SK-N-SH treated with all-trans-retinoic acid at 6 μM for 48 hours (cell line): ENCODE results near the gene CFAP251.
"Not testable (repeated sequence)": the region's sequence is repeated elsewhere in the genome, so short reads cannot be mapped to it uniquely, and the experiment has no call there.

Source experiments
- ATAC-seq: fragments of 200-7000 bp; cut with Tn5 transposase; 3 replicates; pipeline ENCODE4 v1.9.1; 2020; ENCODE audit warnings: mild to moderate bottlenecking, moderate library complexity
- ARNTL ChIP-seq: fragments of 450-650 bp; formaldehyde crosslinking; IDR thresholded peaks from 2 replicates; pipeline ENCODE4 v1.5.0; 2020; ENCODE audit warnings: low read depth, mild to moderate bottlenecking, moderate library complexity, borderline replicate concordance
- BACH2 ChIP-seq: fragments of 250-450 bp; sonication (Bioruptor Pico); IDR thresholded peaks from 2 replicates; pipeline ENCODE4 v1.9.0; 2021; ENCODE audit warnings: mild to moderate bottlenecking, borderline replicate concordance
- CSDC2 ChIP-seq: fragments of 250-450 bp; sonication (Bioruptor Pico); IDR thresholded peaks from 2 replicates; pipeline ENCODE4 v1.5.0; 2020; ENCODE audit warnings: mild to moderate bottlenecking, moderate library complexity
- ESRRG ChIP-seq: fragments of 250-450 bp; sonication (Bioruptor Pico); IDR thresholded peaks from 2 replicates; pipeline ENCODE4 v1.6.1; 2021; ENCODE audit warnings: mild to moderate bottlenecking
- ISL1 ChIP-seq: fragments of 250-450 bp; sonication (Bioruptor Pico); IDR thresholded peaks from 2 replicates; pipeline ENCODE4 v2.1.2; 2022; ENCODE audit warnings: mild to moderate bottlenecking, moderate library complexity
- OSR1 ChIP-seq: fragments of 250-450 bp; sonication (Bioruptor Pico); IDR thresholded peaks from 2 replicates; pipeline ENCODE4 v1.8.0; 2022; ENCODE audit warnings: moderate library complexity, mild to moderate bottlenecking, inconsistent platforms
- PPARA ChIP-seq: fragments of 250-450 bp; sonication (Bioruptor Pico); IDR thresholded peaks from 2 replicates; pipeline ENCODE4 v1.5.0; 2020; ENCODE audit warnings: mild to moderate bottlenecking, borderline replicate concordance
- RARB ChIP-seq: fragments of 250-450 bp; sonication (Bioruptor Pico); IDR thresholded peaks from 2 replicates; pipeline ENCODE4 v1.8.0; 2021; ENCODE audit warnings: mild to moderate bottlenecking, moderate library complexity
- SNAI2 ChIP-seq: fragments of 250-450 bp; sonication (Bioruptor Pico); IDR thresholded peaks from 2 replicates; pipeline ENCODE4 v1.5.0; 2020; ENCODE audit warnings: mild to moderate bottlenecking, moderate library complexity
- TCF4 ChIP-seq: fragments of 250-450 bp; sonication (Bioruptor Pico); IDR thresholded peaks from 2 replicates; pipeline ENCODE4 v1.8.0; 2021; ENCODE audit warnings: mild to moderate bottlenecking, moderate library complexity, borderline replicate concordance
- TOX ChIP-seq: fragments of 250-450 bp; sonication (Bioruptor Pico); IDR thresholded peaks from 2 replicates; pipeline ENCODE4 v1.8.0; 2021; ENCODE audit warnings: mild to moderate bottlenecking, moderate library complexity, borderline replicate concordance
- ZC3H10 ChIP-seq: fragments of 250-450 bp; sonication (Bioruptor Pico); IDR thresholded peaks from 2 replicates; pipeline ENCODE4 v1.5.1; 2021; ENCODE audit warnings: mild to moderate bottlenecking, moderate library complexity
- ZFP3 ChIP-seq: fragments of 250-450 bp; sonication (Bioruptor Pico); IDR thresholded peaks from 2 replicates; pipeline ENCODE4 v1.5.0; 2020; ENCODE audit warnings: mild to moderate bottlenecking, moderate library complexity
- ZFP30 ChIP-seq: fragments of 450-650 bp; formaldehyde crosslinking; IDR thresholded peaks from 2 replicates; pipeline ENCODE4 v1.5.0; 2022; ENCODE audit warnings: mild to moderate bottlenecking, moderate library complexity
- ZNF70 ChIP-seq: fragments of 450-650 bp; formaldehyde crosslinking; IDR thresholded peaks from 2 replicates; pipeline ENCODE4 v1.5.0; 2020; ENCODE audit warnings: mild to moderate bottlenecking, moderate library complexity
- ZNF8 ChIP-seq: fragments of 450-650 bp; formaldehyde crosslinking; IDR thresholded peaks from 2 replicates; pipeline ENCODE4 v1.5.0; 2020; ENCODE audit warnings: mild to moderate bottlenecking, moderate library complexity
- TF ChIP-seq, protein P1 (sequence below): fragments of 250-450 bp; sonication (Bioruptor Pico); IDR thresholded peaks from 2 replicates; pipeline ENCODE4 v1.5.1; 2020; ENCODE audit warnings: low read depth, mild to moderate bottlenecking, moderate library complexity
- TF ChIP-seq, protein P2 (sequence below): fragments of 250-450 bp; sonication (Bioruptor Pico); IDR thresholded peaks from 2 replicates; pipeline ENCODE4 v1.5.1; 2021; ENCODE audit warnings: mild to moderate bottlenecking, moderate library complexity
- TF ChIP-seq, protein P3 (sequence below): fragments of 250-450 bp; sonication (Bioruptor Pico); IDR thresholded peaks from 2 replicates; pipeline ENCODE4 v1.5.0; 2020; ENCODE audit warnings: mild to moderate bottlenecking, moderate library complexity
- TF ChIP-seq, protein P4 (sequence below): fragments of 250-450 bp; sonication (Bioruptor Pico); IDR thresholded peaks from 2 replicates; pipeline ENCODE4 v1.8.0; 2020; ENCODE audit warnings: mild to moderate bottlenecking, moderate library complexity, borderline replicate concordance

The CFAP251 gene

DNA sequence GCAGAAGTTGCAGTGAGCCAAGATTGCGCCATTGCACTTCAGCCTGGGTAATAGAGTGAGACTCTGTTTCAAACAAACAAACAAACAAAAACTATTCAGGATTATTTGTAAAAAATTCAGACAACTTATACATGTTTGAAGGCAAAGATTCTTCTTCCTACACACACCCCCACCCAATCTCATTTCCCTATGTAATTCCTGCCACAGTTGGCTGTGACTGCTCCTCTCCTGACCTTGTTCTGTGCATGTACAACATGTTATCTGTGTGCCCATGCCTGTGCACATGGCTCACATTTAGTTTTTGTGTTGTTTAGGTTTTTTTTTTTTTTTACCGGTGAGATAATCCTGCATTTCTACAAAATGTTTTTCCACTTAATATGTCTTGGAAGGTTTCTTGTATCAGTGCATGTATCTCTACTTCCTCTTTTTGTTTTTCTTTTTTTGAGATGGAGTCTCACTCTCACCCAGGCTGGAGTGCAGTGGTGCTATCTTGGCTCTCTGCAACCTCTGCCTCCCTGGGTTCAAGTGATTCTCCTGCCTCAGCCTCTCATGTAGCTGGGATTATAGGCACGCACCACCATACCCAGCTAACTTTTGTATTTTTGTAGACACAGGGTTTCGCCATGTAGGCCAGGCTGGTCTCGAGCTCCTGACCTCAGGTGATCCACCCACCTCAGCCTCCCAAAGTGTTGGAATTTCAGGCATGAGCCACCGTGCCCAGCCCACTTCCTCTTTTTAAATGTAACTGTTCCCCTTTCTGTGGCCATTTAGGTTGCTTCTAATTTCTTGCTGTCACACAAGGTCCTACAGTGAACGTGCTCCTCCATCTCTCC, 8.7 kb downstream of the CFAP251 start:
- no peak for ATAC-seq
- no peak for TF ChIP-seq ARNTL (CRISPR knock-in tag)
- TF ChIP-seq, protein P1, sequence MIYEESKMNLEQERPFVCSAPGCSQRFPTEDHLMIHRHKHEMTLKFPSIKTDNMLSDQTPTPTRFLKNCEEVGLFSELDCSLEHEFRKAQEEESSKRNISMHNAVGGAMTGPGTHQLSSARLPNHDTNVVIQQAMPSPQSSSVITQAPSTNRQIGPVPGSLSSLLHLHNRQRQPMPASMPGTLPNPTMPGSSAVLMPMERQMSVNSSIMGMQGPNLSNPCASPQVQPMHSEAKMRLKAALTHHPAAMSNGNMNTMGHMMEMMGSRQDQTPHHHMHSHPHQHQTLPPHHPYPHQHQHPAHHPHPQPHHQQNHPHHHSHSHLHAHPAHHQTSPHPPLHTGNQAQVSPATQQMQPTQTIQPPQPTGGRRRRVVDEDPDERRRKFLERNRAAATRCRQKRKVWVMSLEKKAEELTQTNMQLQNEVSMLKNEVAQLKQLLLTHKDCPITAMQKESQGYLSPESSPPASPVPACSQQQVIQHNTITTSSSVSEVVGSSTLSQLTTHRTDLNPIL, result no peak
- TF ChIP-seq TOX, result no peak
- TF ChIP-seq CSDC2, result no peak
- no peak for TF ChIP-seq ESRRG (CRISPR knock-in tag)
- TF ChIP-seq TCF4, result no peak
- TF ChIP-seq, protein P2, sequence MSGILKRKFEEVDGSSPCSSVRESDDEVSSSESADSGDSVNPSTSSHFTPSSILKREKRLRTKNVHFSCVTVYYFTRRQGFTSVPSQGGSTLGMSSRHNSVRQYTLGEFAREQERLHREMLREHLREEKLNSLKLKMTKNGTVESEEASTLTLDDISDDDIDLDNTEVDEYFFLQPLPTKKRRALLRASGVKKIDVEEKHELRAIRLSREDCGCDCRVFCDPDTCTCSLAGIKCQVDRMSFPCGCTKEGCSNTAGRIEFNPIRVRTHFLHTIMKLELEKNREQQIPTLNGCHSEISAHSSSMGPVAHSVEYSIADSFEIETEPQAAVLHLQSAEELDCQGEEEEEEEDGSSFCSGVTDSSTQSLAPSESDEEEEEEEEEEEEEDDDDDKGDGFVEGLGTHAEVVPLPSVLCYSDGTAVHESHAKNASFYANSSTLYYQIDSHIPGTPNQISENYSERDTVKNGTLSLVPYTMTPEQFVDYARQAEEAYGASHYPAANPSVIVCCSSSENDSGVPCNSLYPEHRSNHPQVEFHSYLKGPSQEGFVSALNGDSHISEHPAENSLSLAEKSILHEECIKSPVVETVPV (CRISPR knock-in tag), result no peak
- no peak for TF ChIP-seq ZFP30 (CRISPR knock-in tag)
- no peak for TF ChIP-seq ZFP3 (CRISPR knock-in tag)
- TF ChIP-seq ZNF70 (CRISPR knock-in tag), result no peak
- no peak for TF ChIP-seq ZC3H10 (CRISPR knock-in tag)
- TF ChIP-seq OSR1 (CRISPR knock-in tag), result no peak
- no peak for TF ChIP-seq PPARA (CRISPR knock-in tag)
- no peak for TF ChIP-seq ZNF8 (CRISPR knock-in tag)
- TF ChIP-seq, protein P3, sequence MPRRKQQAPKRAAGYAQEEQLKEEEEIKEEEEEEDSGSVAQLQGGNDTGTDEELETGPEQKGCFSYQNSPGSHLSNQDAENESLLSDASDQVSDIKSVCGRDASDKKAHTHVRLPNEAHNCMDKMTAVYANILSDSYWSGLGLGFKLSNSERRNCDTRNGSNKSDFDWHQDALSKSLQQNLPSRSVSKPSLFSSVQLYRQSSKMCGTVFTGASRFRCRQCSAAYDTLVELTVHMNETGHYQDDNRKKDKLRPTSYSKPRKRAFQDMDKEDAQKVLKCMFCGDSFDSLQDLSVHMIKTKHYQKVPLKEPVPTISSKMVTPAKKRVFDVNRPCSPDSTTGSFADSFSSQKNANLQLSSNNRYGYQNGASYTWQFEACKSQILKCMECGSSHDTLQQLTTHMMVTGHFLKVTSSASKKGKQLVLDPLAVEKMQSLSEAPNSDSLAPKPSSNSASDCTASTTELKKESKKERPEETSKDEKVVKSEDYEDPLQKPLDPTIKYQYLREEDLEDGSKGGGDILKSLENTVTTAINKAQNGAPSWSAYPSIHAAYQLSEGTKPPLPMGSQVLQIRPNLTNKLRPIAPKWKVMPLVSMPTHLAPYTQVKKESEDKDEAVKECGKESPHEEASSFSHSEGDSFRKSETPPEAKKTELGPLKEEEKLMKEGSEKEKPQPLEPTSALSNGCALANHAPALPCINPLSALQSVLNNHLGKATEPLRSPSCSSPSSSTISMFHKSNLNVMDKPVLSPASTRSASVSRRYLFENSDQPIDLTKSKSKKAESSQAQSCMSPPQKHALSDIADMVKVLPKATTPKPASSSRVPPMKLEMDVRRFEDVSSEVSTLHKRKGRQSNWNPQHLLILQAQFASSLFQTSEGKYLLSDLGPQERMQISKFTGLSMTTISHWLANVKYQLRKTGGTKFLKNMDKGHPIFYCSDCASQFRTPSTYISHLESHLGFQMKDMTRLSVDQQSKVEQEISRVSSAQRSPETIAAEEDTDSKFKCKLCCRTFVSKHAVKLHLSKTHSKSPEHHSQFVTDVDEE (CRISPR knock-in tag), result no peak
- no peak for TF ChIP-seq BACH2 (CRISPR knock-in tag)
- TF ChIP-seq, protein P4, sequence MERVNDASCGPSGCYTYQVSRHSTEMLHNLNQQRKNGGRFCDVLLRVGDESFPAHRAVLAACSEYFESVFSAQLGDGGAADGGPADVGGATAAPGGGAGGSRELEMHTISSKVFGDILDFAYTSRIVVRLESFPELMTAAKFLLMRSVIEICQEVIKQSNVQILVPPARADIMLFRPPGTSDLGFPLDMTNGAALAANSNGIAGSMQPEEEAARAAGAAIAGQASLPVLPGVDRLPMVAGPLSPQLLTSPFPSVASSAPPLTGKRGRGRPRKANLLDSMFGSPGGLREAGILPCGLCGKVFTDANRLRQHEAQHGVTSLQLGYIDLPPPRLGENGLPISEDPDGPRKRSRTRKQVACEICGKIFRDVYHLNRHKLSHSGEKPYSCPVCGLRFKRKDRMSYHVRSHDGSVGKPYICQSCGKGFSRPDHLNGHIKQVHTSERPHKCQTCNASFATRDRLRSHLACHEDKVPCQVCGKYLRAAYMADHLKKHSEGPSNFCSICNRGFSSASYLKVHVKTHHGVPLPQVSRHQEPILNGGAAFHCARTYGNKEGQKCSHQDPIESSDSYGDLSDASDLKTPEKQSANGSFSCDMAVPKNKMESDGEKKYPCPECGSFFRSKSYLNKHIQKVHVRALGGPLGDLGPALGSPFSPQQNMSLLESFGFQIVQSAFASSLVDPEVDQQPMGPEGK (CRISPR knock-in tag), result no peak
- TF ChIP-seq RARB, result no peak
- TF ChIP-seq, all 23 proteins: peak for 0

GRCh38 chr12:121927813-121928212, 9.4 kb downstream of the CFAP251 start:
- no peak for ATAC-seq
- TF ChIP-seq ZNF70 (CRISPR knock-in tag), result no peak
- TF ChIP-seq ISL1, result peak; percentile 49; the same call in 1 of the 2 replicates
- TF ChIP-seq TCF4, result no peak
- no peak for TF ChIP-seq SNAI2

GRCh38 chr12:121929545-121929944, 11.2 kb downstream of the CFAP251 start:
- not testable (repeated sequence) for ATAC-seq

DNA sequence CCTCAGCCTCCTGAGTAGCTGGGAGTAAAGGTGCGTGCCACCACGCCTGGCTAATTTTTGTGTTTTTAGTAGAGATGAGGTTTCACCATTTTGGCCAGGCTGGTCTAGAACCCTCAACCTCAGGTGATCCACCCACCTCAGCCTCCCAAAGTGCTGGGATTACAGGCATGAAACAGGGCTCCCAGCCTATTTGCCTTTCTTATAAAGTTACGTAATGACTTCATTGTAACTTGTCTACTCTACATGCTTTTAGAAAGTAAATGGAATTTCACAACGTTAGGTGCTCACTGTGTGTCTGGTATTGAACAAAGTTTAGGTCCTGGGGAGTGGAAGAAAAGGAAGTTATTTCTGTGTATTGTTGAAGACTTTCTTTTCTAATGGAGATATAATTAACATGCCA, 12.5 kb downstream of the CFAP251 start:
- ATAC-seq, result no peak
- no peak for TF ChIP-seq ZC3H10 (CRISPR knock-in tag)
- TF ChIP-seq PPARA (CRISPR knock-in tag), result no peak
- TF ChIP-seq, protein P1, result no peak
- TF ChIP-seq RARB, result no peak
- no peak for TF ChIP-seq ISL1
- TF ChIP-seq, all 23 proteins: peak for 0
